Vagina (tissue), 2 donors: ENCODE measurements around the gene RXFP1.

Source experiments
- POLR2A ChIP-seq, 2 donors: fragments of 450-650 bp; IDR thresholded peaks; one replicate each; pipeline ENCODE4 v1.6.1; 2017; ENCODE audit warnings: antibody characterized with exemption in 2 of 2, mild to moderate bottlenecking in 2 of 2, moderate library complexity in 2 of 2
- POLR2AphosphoS5 ChIP-seq, 2 donors: sonication (generic); formaldehyde crosslinking; IDR thresholded peaks; one replicate each; pipeline ENCODE4 v1.9.0; 2017; ENCODE audit warnings: antibody characterized with exemption in 2 of 2, mild to moderate bottlenecking in 2 of 2, low read depth in 1 of 2; ENCODE audit not compliant: insufficient read depth in 1 of 2
- TF ChIP-seq, protein P1 (sequence below), 3 experiments: fragments of 450-650 bp in 2 of 3; fragments of 200-600 bp in 1 of 3; sonication (generic) in 1 of 3; IDR thresholded peaks; one replicate each; pipeline ENCODE4 v1.5.1; 2017 to 2019; ENCODE audit warnings: antibody characterized with exemption in 3 of 3, mild to moderate bottlenecking in 2 of 3, moderate library complexity in 2 of 3

DNA sequence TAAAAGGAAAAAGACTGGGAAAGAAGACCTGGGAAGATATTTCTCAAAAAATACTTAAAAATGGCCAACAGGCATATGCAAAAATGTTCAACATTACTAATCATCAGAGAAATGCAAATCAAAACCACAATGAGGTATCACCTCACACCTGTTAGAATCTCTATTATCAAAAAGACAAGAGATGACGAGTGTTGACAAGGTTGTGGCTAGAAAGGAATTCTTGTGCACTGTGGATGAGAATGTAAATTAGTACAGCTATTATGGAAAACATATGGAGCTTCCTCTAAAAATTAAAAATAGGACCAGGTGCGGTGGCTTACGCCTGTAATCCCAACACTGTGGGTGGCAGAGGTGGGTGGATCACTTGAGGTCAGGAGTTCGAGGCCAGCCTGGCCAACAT lies 100.0 kb downstream of the RXFP1 start:
- TF ChIP-seq POLR2A (IDR thresholded peaks at IDR 0.05): no peak
- TF ChIP-seq, protein P1, sequence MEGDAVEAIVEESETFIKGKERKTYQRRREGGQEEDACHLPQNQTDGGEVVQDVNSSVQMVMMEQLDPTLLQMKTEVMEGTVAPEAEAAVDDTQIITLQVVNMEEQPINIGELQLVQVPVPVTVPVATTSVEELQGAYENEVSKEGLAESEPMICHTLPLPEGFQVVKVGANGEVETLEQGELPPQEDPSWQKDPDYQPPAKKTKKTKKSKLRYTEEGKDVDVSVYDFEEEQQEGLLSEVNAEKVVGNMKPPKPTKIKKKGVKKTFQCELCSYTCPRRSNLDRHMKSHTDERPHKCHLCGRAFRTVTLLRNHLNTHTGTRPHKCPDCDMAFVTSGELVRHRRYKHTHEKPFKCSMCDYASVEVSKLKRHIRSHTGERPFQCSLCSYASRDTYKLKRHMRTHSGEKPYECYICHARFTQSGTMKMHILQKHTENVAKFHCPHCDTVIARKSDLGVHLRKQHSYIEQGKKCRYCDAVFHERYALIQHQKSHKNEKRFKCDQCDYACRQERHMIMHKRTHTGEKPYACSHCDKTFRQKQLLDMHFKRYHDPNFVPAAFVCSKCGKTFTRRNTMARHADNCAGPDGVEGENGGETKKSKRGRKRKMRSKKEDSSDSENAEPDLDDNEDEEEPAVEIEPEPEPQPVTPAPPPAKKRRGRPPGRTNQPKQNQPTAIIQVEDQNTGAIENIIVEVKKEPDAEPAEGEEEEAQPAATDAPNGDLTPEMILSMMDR (IDR thresholded peaks at IDR 0.05): no peak
- TF ChIP-seq POLR2AphosphoS5 (IDR thresholded peaks at IDR 0.05; ENCODE audit: insufficient read depth in 1 of 2, low read depth in 1 of 2): no peak
